ENCODE data around the gene SGCA. TPM values are rescaled to one million over a fixed set of nuclear protein-coding genes. Genes with fewer than 3 reads are reported as not detected.

SGCA gene
- total RNA-seq, 1 donor from 2014 or later = not detected

- Mint-ChIP-seq H3K27me3 (ENCODE audit: low read depth) (no peaks in the 10 kb centered on the region), H3K4me1 (peaks cover 42% of the 10 kb centered on the region), H3K4me3 (peak overlapping the region; percentile 88), H3K27ac (ENCODE audit: unreplicated experiment) (no peak overlapping the region), H3K9me3 (no peaks in the 10 kb centered on the region), H3K36me3 (ENCODE audit: low read depth) (peaks cover 13% of the 10 kb centered on the region)
- DNase-seq (ENCODE audit: low read depth, low spot score) = no peak
- TF ChIP-seq CTCF (conservative IDR thresholded peaks at IDR 0.05) = no peak
Observed at GRCh38 chr17:50146230-50146926, 19.4 kb upstream of the SGCA start.

- peaks cover 9% of the 10 kb centered on the region for H3K36me3 Mint-ChIP-seq (ENCODE audit: low read depth)
- peaks cover 48% of the 10 kb centered on the region for H3K4me1 Mint-ChIP-seq
- no peak for DNase-seq (ENCODE audit: low read depth, low spot score)
- no peaks in the 10 kb centered on the region for H3K27me3 Mint-ChIP-seq (ENCODE audit: low read depth)
- no peaks in the 10 kb centered on the region for H3K9me3 Mint-ChIP-seq
- H3K4me3 Mint-ChIP-seq = peak overlapping the region; percentile 88
- peak overlapping the region; percentile 50 for H3K27ac Mint-ChIP-seq (ENCODE audit: unreplicated experiment)
- TF ChIP-seq CTCF (conservative IDR thresholded peaks at IDR 0.05) = no peak
Observed at GRCh38 chr17:50146927-50147665, 18.7 kb upstream of the SGCA start.

GRCh38 chr17:50147841-50148225 is 18.0 kb upstream of the SGCA start:
- Mint-ChIP-seq H3K9me3 (no peaks in the 10 kb centered on the region), H3K36me3 (ENCODE audit: low read depth) (peaks cover 7% of the 10 kb centered on the region), H3K27ac (ENCODE audit: unreplicated experiment) (no peak overlapping the region), H3K27me3 (ENCODE audit: low read depth) (no peaks in the 10 kb centered on the region), H3K4me1 (peaks cover 50% of the 10 kb centered on the region), H3K4me3 (peak overlapping the region; percentile 91)
- no peak for TF ChIP-seq CTCF (conservative IDR thresholded peaks at IDR 0.05)
- no peak for DNase-seq (ENCODE audit: low read depth, low spot score)

GRCh38 chr17:50148226-50149090 is 17.3 kb upstream of the SGCA start:
- H3K36me3 Mint-ChIP-seq (ENCODE audit: low read depth) = peaks cover 3% of the 10 kb centered on the region
- H3K9me3 Mint-ChIP-seq = no peaks in the 10 kb centered on the region
- H3K27ac Mint-ChIP-seq (ENCODE audit: unreplicated experiment) = peak overlapping the region; percentile 96
- no peaks in the 10 kb centered on the region for H3K27me3 Mint-ChIP-seq (ENCODE audit: low read depth)
- no peak for DNase-seq (ENCODE audit: low read depth, low spot score)
- peak; percentile 48 for TF ChIP-seq CTCF (conservative IDR thresholded peaks at IDR 0.05)
- peaks cover 47% of the 10 kb centered on the region for H3K4me1 Mint-ChIP-seq
- H3K4me3 Mint-ChIP-seq = peak overlapping the region; percentile 91

- TF ChIP-seq CTCF (conservative IDR thresholded peaks at IDR 0.05) = no peak
- no peaks in the 10 kb centered on the region for H3K27me3 Mint-ChIP-seq (ENCODE audit: low read depth)
Observed at GRCh38 chr17:50149091-50149416, 16.8 kb upstream of the SGCA start.

More at GRCh38 chr17:50149091-50149416, 16.8 kb upstream of the SGCA start:
- no peak for DNase-seq (ENCODE audit: low read depth, low spot score)
- H3K9me3 Mint-ChIP-seq = no peaks in the 10 kb centered on the region
- H3K27ac Mint-ChIP-seq (ENCODE audit: unreplicated experiment) = no peak overlapping the region
- peak overlapping the region; percentile 89 for H3K4me3 Mint-ChIP-seq
- H3K4me1 Mint-ChIP-seq = peaks cover 47% of the 10 kb centered on the region
- peaks cover 3% of the 10 kb centered on the region for H3K36me3 Mint-ChIP-seq (ENCODE audit: low read depth)
